GM08714 (cell line): ENCODE measurements around the gene TMEM120B.
"Not testable (repeated sequence)": the region's sequence is repeated elsewhere in the genome, so short reads cannot be mapped to it uniquely, and the experiment has no call there.

ENCODE experiments used
- H3K4me3 ChIP-seq: fragments of 200-500 bp; sonication (Bioruptor generic); 2 replicates; pipeline ENCODE4 v1.5.1; 2014; ENCODE audit warnings: mild to moderate bottlenecking, low read length, inconsistent platforms
- ZNF274 ChIP-seq: IDR thresholded peaks from 2 replicates; pipeline ENCODE4 v1.6.1; 2012; ENCODE audit warnings: mild to moderate bottlenecking, low read depth, low read length

TMEM120B gene

GRCh38 chr12:121701667-121702277 is 10.8 kb upstream of the TMEM120B start:
- no peak overlapping the region for H3K4me3 ChIP-seq
- TF ChIP-seq ZNF274: no peak

- TF ChIP-seq ZNF274: no peak
- no peak overlapping the region for H3K4me3 ChIP-seq
Measured at GRCh38 chr12:121702944-121703343, 9.6 kb upstream of the TMEM120B start.

GRCh38 chr12:121705514-121705913 is 7.0 kb upstream of the TMEM120B start:
- TF ChIP-seq ZNF274: no peak
- no peak overlapping the region for H3K4me3 ChIP-seq

GRCh38 chr12:121708313-121709063 is 4.1 kb upstream of the TMEM120B start:
- no peak overlapping the region for H3K4me3 ChIP-seq

GRCh38 chr12:121709064-121709424 is 3.5 kb upstream of the TMEM120B start:
- H3K4me3 ChIP-seq: not testable (repeated sequence)

More at GRCh38 chr12:121708313-121709063, 4.1 kb upstream of the TMEM120B start:
- no peak for TF ChIP-seq ZNF274

- no peak overlapping the region for H3K4me3 ChIP-seq
- no peak for TF ChIP-seq ZNF274
Measured at GRCh38 chr12:121709478-121709961, 3.0 kb upstream of the TMEM120B start.

GRCh38 chr12:121711361-121712189 is 977 bp upstream of the TMEM120B start:
- no peak for TF ChIP-seq ZNF274
- H3K4me3 ChIP-seq: peak overlapping the region; percentile 83

- H3K4me3 ChIP-seq: peak overlapping the region; percentile 83
- TF ChIP-seq ZNF274: no peak
Measured at GRCh38 chr12:121712190-121712460, 427 bp upstream of the TMEM120B start.

- no peak for TF ChIP-seq ZNF274
- peak overlapping the region; percentile 83 for H3K4me3 ChIP-seq
Measured at GRCh38 chr12:121713257-121713777, 765 bp downstream of the TMEM120B start.

- peak overlapping the region; percentile 83; the same call in 1 of the 2 replicates for H3K4me3 ChIP-seq
- TF ChIP-seq ZNF274: no peak
Measured at GRCh38 chr12:121713793-121714192, 1.2 kb downstream of the TMEM120B start.

- not testable (repeated sequence) for H3K4me3 ChIP-seq
Measured at GRCh38 chr12:121715055-121715454, 2.5 kb downstream of the TMEM120B start.

- TF ChIP-seq ZNF274: no peak
- no peak overlapping the region for H3K4me3 ChIP-seq
Measured at GRCh38 chr12:121715862-121716435, 3.4 kb downstream of the TMEM120B start.

- H3K4me3 ChIP-seq: no peak overlapping the region
- TF ChIP-seq ZNF274: no peak
Measured at GRCh38 chr12:121717041-121717699, 4.6 kb downstream of the TMEM120B start.
